CD4-positive, alpha-beta T cell treated with Interleukin-21 for 1 hour (primary cell): ENCODE results near the gene FBXL2.

Experiments
- DNase-seq: peaks from one replicate; pipeline ENCODE4 v3.0.0-alpha.2; 2020

FBXL2 gene

GRCh38 chr3:33430571-33430970, 153.3 kb downstream of the FBXL2 start:
- DNase-seq: no peak

- DNase-seq: no peak
These were observed 156.6 kb downstream of the FBXL2 start for GRCh38 chr3:33433843-33434242.
